Right lobe of liver (tissue), 4 donors: Measurements from ENCODE around the gene CLDND2.

Experiments
- POLR2A ChIP-seq: fragments of 450-650 bp; IDR thresholded peaks from one replicate; pipeline ENCODE4 v1.6.1; 2017; ENCODE audit warnings: antibody characterized with exemption, mild to moderate bottlenecking
- TF ChIP-seq, protein P1 (sequence below), 4 donors: fragments of 200-600 bp in 3 of 4; fragments of 450-650 bp in 1 of 4; IDR thresholded peaks; one replicate each; pipeline versions ENCODE4 v1.5.1 to v1.8.0; 2016 to 2022; ENCODE audit warnings: antibody characterized with exemption in 4 of 4, mild to moderate bottlenecking in 2 of 4
- donor health status: DM: no; HTN: no; CAD: no.
- donor health status: DM: no; HTN: no; CAD: no.
- donor health status: DM: no; HTN: yes; CAD: no.

DNA sequence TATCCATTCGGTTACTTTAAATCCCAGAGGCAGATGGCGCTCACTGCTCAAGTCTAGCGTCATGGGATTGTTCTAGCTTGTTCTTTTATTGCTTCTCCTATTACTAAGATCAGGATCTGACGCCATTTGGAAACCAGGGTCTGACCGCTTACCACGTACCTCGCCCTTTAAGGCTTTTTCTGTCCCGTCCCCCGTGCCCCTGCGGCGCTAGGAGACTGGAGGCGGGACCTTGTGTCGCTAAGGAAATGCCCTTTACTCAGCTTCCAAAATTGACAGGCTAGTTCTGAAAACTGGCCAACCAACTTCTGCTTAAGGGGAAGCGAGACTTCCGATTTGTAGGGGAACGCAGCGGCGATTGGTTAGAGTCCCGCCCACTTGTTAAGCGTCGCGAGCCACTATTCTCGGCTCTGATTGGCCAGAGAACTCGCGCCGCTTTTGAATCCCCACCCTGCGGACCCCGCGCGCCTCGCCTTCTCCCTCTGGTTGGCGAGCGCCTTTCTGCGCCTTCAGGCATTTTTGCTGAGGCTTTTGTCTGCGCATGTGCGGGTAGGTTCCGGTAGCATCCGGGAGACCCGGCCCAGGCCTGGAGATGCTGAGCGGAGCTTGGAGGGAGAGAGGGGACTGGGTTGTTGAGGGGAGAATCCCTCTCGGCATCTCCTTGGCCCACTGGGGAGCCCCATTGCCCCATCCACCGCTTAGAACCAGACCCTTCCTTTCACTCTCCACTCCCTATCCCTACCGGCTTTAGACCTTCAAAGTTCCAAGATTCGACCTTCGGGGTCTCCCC is 25.4 kb upstream of the CLDND2 start:
- TF ChIP-seq POLR2A: no peak
- TF ChIP-seq, protein P1, sequence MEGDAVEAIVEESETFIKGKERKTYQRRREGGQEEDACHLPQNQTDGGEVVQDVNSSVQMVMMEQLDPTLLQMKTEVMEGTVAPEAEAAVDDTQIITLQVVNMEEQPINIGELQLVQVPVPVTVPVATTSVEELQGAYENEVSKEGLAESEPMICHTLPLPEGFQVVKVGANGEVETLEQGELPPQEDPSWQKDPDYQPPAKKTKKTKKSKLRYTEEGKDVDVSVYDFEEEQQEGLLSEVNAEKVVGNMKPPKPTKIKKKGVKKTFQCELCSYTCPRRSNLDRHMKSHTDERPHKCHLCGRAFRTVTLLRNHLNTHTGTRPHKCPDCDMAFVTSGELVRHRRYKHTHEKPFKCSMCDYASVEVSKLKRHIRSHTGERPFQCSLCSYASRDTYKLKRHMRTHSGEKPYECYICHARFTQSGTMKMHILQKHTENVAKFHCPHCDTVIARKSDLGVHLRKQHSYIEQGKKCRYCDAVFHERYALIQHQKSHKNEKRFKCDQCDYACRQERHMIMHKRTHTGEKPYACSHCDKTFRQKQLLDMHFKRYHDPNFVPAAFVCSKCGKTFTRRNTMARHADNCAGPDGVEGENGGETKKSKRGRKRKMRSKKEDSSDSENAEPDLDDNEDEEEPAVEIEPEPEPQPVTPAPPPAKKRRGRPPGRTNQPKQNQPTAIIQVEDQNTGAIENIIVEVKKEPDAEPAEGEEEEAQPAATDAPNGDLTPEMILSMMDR (IDR thresholded peaks at IDR 0.05): no peak
